ENCODE measurements around the gene CACNA1I.

- TF ChIP-seq POLR2AphosphoS5 (IDR thresholded peaks at IDR 0.05; ENCODE audit: low read depth, low read length) (no peak), POLR2A (IDR thresholded peaks at IDR 0.05; ENCODE audit: borderline replicate concordance, extremely low read depth, insufficient read depth, insufficient read length) (no peak), CTCF (IDR thresholded peaks at IDR 0.05 in 2 of 3, conservative IDR thresholded peaks at IDR 0.05 in 1 of 3; ENCODE audit: borderline replicate concordance in 1 of 3, insufficient read depth in 1 of 3, low read depth in 2 of 3, low read length in 2 of 3) (no peak), EZH2phosphoT487 (IDR thresholded peaks at IDR 0.05; ENCODE audit: borderline replicate concordance) (no peak), JUND (IDR thresholded peaks at IDR 0.05) (no peak), EZH2 (IDR thresholded peaks at IDR 0.05) (no peak), ELF1 (IDR thresholded peaks at IDR 0.05; ENCODE audit: borderline replicate concordance, low read depth) (no peak), EGR1 (IDR thresholded peaks at IDR 0.05; ENCODE audit: low read depth) (no peak), ZNF274 (IDR thresholded peaks at IDR 0.05; ENCODE audit: low read depth, low read length) (no peak), ATF3 (IDR thresholded peaks at IDR 0.05) (no peak)
These were observed 23.4 kb downstream of the CACNA1I start for GRCh38 chr22:39593931-39594285.
